Neuronal stem cell (in vitro differentiated cells): ENCODE results near the gene CEACAM16.

Experiments used
- DNase-seq: peaks from one replicate; pipeline ENCODE4 v3.0.0-alpha.2; 2013; ENCODE audit warnings: low spot score
- H2AFZ ChIP-seq: one replicate; pipeline ENCODE4 v1.6.1; 2013; ENCODE audit warnings: mild to moderate bottlenecking, low read length, inconsistent platforms
- H2AK5ac ChIP-seq: 2 replicates; pipeline ENCODE4 v1.6.1; 2013; ENCODE audit warnings: low read depth, mild to moderate bottlenecking, inconsistent platforms, low read length, moderate library complexity, mixed read lengths
- H2BK120ac ChIP-seq: 2 replicates; pipeline ENCODE4 v1.6.1; 2013; ENCODE audit warnings: low read depth, mild to moderate bottlenecking, inconsistent platforms, low read length, moderate library complexity, mixed read lengths
- H2BK12ac ChIP-seq: one replicate; pipeline ENCODE4 v1.6.1; 2013; ENCODE audit warnings: low read length, inconsistent platforms
- H2BK15ac ChIP-seq: 2 replicates; pipeline ENCODE4 v1.6.1; 2013; ENCODE audit warnings: mild to moderate bottlenecking, low read length, inconsistent platforms, mixed read lengths
- H2BK5ac ChIP-seq: one replicate; pipeline ENCODE4 v1.6.1; 2013; ENCODE audit warnings: inconsistent platforms, mild to moderate bottlenecking, low read length, moderate library complexity
- H3K14ac ChIP-seq: one replicate; pipeline ENCODE4 v1.6.1; 2013; ENCODE audit warnings: low read length, inconsistent platforms
- H3K18ac ChIP-seq: 2 replicates; pipeline ENCODE4 v1.6.1; 2013; ENCODE audit warnings: low read length, inconsistent platforms
- H3K23ac ChIP-seq: 2 replicates; pipeline ENCODE4 v1.6.1; 2013; ENCODE audit warnings: low read depth, mild to moderate bottlenecking, mixed read lengths, low read length, inconsistent platforms; ENCODE audit not compliant: poor library complexity
- H3K27ac ChIP-seq: replicated peaks from 3 replicates; pipeline ENCODE4 v1.5.1; 2013; ENCODE audit warnings: low read length, inconsistent platforms
- H3K27me3 ChIP-seq, 3 experiments: 2 replicates each; pipeline ENCODE4 v1.6.1; 2013; ENCODE audit warnings: low read length in 3 of 3, mild to moderate bottlenecking in 2 of 3, inconsistent platforms in 1 of 3, low read depth in 1 of 3, mixed read lengths in 1 of 3, moderate library complexity in 1 of 3; ENCODE audit not compliant: control insufficient read depth in 3 of 3, insufficient read depth in 3 of 3
- H3K36me3 ChIP-seq, 2 donors: replicated peaks in 1 of 2; 2 replicates each; pipeline ENCODE4 v1.6.1; 2013; ENCODE audit warnings: low read length in 2 of 2; ENCODE audit not compliant: control insufficient read depth in 2 of 2, insufficient read depth in 2 of 2
- H3K4ac ChIP-seq: 2 replicates; pipeline ENCODE4 v1.6.1; 2013; ENCODE audit warnings: inconsistent platforms, mild to moderate bottlenecking, low read length, moderate library complexity
- H3K4me1 ChIP-seq, 2 donors: 1 replicate in 1 of 2; 2 replicates in 1 of 2; pipeline ENCODE4 v1.6.1; 2013; ENCODE audit warnings: low read length in 2 of 2, low read depth in 1 of 2; ENCODE audit not compliant: control insufficient read depth in 2 of 2, insufficient read depth in 1 of 2
- H3K4me2 ChIP-seq: one replicate; pipeline ENCODE4 v1.6.1; 2013; ENCODE audit warnings: mild to moderate bottlenecking, low read length, inconsistent platforms; ENCODE audit not compliant: insufficient read depth, poor library complexity, severe bottlenecking
- H3K4me3 ChIP-seq, 2 donors: 2 replicates each; pipeline ENCODE4 v1.5.1; 2013; ENCODE audit warnings: low read length in 2 of 2, mild to moderate bottlenecking in 2 of 2, inconsistent platforms in 1 of 2, moderate library complexity in 1 of 2
- H3K79me1 ChIP-seq: one replicate; pipeline ENCODE4 v1.6.1; 2013; ENCODE audit warnings: low read depth, mild to moderate bottlenecking, inconsistent platforms, low read length, moderate library complexity
- H3K9ac ChIP-seq: one replicate; pipeline ENCODE4 v1.6.1; 2013; ENCODE audit warnings: mild to moderate bottlenecking, low read depth, low read length, inconsistent platforms; ENCODE audit not compliant: poor library complexity
- H3K9me3 ChIP-seq, 2 donors: replicated peaks in 1 of 2; 2 replicates each; pipeline versions ENCODE3 to v1.6.1; 2013; ENCODE audit warnings: low read length in 2 of 2, mild to moderate bottlenecking in 2 of 2, inconsistent platforms in 1 of 2, low read depth in 1 of 2, mixed read lengths in 1 of 2, moderate library complexity in 1 of 2; ENCODE audit not compliant: control insufficient read depth in 2 of 2, insufficient read depth in 1 of 2
- H4K8ac ChIP-seq: one replicate; pipeline ENCODE4 v1.6.1; 2013; ENCODE audit warnings: low read depth, mild to moderate bottlenecking, inconsistent platforms, low read length, moderate library complexity
- H4K91ac ChIP-seq: one replicate; pipeline ENCODE4 v1.6.1; 2013; ENCODE audit warnings: low read length, low read depth, mild to moderate bottlenecking, inconsistent platforms; ENCODE audit not compliant: poor library complexity
- whole genome bisulfite sequencing, 2 donors: extraction: QIAGEN DNeasy Blood & Tissue Kit; methylation state at CpG; one replicate each; pipeline ENCODE4 v1.1.7; 2013; ENCODE audit warnings: missing lambda C conversion rate in 2 of 2, mixed read lengths in 1 of 2; ENCODE audit not compliant: insufficient read length in 2 of 2, insufficient replicate concordance in 1 of 2; ENCODE audit errors: extremely low coverage in 2 of 2; 5-methylcytosine and 5-hydroxymethylcytosine counted together

Gene CEACAM16

GRCh38 chr19:44726465-44726864 lies 27.5 kb downstream of the CEACAM16 start:
- no peak overlapping the region for H3K27ac ChIP-seq
- H3K4me2 ChIP-seq, result no peak overlapping the region
- no peak overlapping the region for H2AFZ ChIP-seq
- H4K8ac ChIP-seq, result no peak overlapping the region
- no peak overlapping the region for H2AK5ac ChIP-seq
- H3K79me1 ChIP-seq, result no peaks in the 10 kb centered on the region
- peaks cover 0 to 1% (median 0%) of the 10 kb centered on the region in 3 experiments for H3K27me3 ChIP-seq
- H3K4me3 ChIP-seq, result no peak overlapping the region
- no peak overlapping the region for H3K14ac ChIP-seq
- no peak for DNase-seq
- H2BK15ac ChIP-seq, result no peak overlapping the region
- no peaks in the 10 kb centered on the region for H3K36me3 ChIP-seq
- no peak overlapping the region for H2BK5ac ChIP-seq
- no peak overlapping the region for H4K91ac ChIP-seq
- peaks cover 0 to 4% of the 10 kb centered on the region in 2 donors for H3K4me1 ChIP-seq
- H2BK12ac ChIP-seq, result no peak overlapping the region
- no peak overlapping the region for H3K4ac ChIP-seq
- no peak overlapping the region for H3K23ac ChIP-seq
- H3K9me3 ChIP-seq, result no peaks in the 10 kb centered on the region
- no peak overlapping the region for H2BK120ac ChIP-seq
- no CpG with 5 or more reads among the region's 12 CpGs for WGBS, 2 donors
- no peak overlapping the region for H3K9ac ChIP-seq
- no peak overlapping the region for H3K18ac ChIP-seq

- WGBS, 2 donors, result no CpG with 5 or more reads among the region's 6 CpGs
- Histone ChIP-seq H3K23ac (no peak overlapping the region), H2BK12ac (no peak overlapping the region), H3K27me3 (peaks cover 0 to 1% (median 0%) of the 10 kb centered on the region in 3 experiments), H4K8ac (no peak overlapping the region), H2BK120ac (no peak overlapping the region), H3K9ac (no peak overlapping the region), H3K4ac (no peak overlapping the region), H2BK5ac (no peak overlapping the region), H2AFZ (peak overlapping the region; percentile 38), H4K91ac (no peak overlapping the region), H3K36me3 (no peaks in the 10 kb centered on the region), H3K14ac (no peak overlapping the region), H2AK5ac (no peak overlapping the region), H3K27ac (no peak overlapping the region), H2BK15ac (no peak overlapping the region), H3K79me1 (no peaks in the 10 kb centered on the region), H3K9me3 (no peaks in the 10 kb centered on the region), H3K4me3 (no peak overlapping the region), H3K4me1 (peaks cover 0 to 4% of the 10 kb centered on the region in 2 donors), H3K18ac (no peak overlapping the region), H3K4me2 (no peak overlapping the region)
- DNase-seq, result no peak
These were observed 29.2 kb downstream of the CEACAM16 start for GRCh38 chr19:44728178-44728577.

- H2BK15ac ChIP-seq, result no peak overlapping the region
- no peak overlapping the region for H4K8ac ChIP-seq
- H3K9me3 ChIP-seq, result no peaks in the 10 kb centered on the region
- H3K23ac ChIP-seq, result no peak overlapping the region
- no peak overlapping the region for H3K27ac ChIP-seq
- no peak overlapping the region for H3K4me3 ChIP-seq
- no peaks in the 10 kb centered on the region for H3K36me3 ChIP-seq
- no peak overlapping the region for H2BK5ac ChIP-seq
- no peaks in the 10 kb centered on the region for H3K79me1 ChIP-seq
- no peak overlapping the region for H3K9ac ChIP-seq
- no peak for DNase-seq
- H2AFZ ChIP-seq, result no peak overlapping the region
- H2AK5ac ChIP-seq, result no peak overlapping the region
- WGBS, 2 donors, result no CpG with 5 or more reads among the region's 8 CpGs
- no peak overlapping the region for H3K4ac ChIP-seq
- H4K91ac ChIP-seq, result no peak overlapping the region
- no peak overlapping the region for H2BK120ac ChIP-seq
- H3K14ac ChIP-seq, result no peak overlapping the region
- H3K27me3 ChIP-seq, result peaks cover 0 to 1% (median 0%) of the 10 kb centered on the region in 3 experiments
- H3K4me2 ChIP-seq, result no peak overlapping the region
- no peak overlapping the region for H3K18ac ChIP-seq
- H2BK12ac ChIP-seq, result no peak overlapping the region
- peaks cover 0 to 2% of the 10 kb centered on the region in 2 donors for H3K4me1 ChIP-seq
These were observed 30.6 kb downstream of the CEACAM16 start for GRCh38 chr19:44729516-44730033.

DNA sequence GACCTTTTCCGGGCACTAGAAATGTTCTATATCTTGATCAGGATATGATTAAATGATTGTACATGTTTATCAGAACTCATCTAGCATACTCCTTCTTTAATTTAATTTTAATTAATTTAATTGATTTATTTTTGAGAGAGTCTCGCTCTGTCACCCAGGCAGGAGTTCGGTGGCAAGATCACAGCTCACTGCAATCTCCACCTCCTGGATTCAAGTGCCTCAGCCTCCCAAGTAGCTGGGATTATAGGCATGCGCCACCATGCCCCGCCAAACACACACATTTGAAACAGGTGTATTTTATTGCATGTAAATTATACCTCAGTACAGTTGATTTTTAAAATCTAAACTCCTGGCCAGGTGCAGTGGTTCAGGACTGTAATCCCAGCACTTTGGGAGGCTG lies 32.1 kb downstream of the CEACAM16 start:
- H2BK15ac ChIP-seq, result no peak overlapping the region
- H3K4me2 ChIP-seq, result no peak overlapping the region
- no peak overlapping the region for H3K18ac ChIP-seq
- H3K4ac ChIP-seq, result no peak overlapping the region
- no peak overlapping the region for H4K8ac ChIP-seq
- no peak overlapping the region for H2AK5ac ChIP-seq
- H3K79me1 ChIP-seq, result no peaks in the 10 kb centered on the region
- no peak overlapping the region for H4K91ac ChIP-seq
- DNase-seq, result no peak
- H3K4me1 ChIP-seq, result peaks cover 0 to 2% of the 10 kb centered on the region in 2 donors
- no peaks in the 10 kb centered on the region for H3K36me3 ChIP-seq
- no peak overlapping the region for H3K9ac ChIP-seq
- H3K27me3 ChIP-seq, result no peaks in the 10 kb centered on the region
- no peak overlapping the region for H3K14ac ChIP-seq
- WGBS, 2 donors, result no CpG with 5 or more reads among the region's 5 CpGs
- no peak overlapping the region for H2AFZ ChIP-seq
- H3K27ac ChIP-seq, result no peak overlapping the region
- H2BK120ac ChIP-seq, result no peak overlapping the region
- no peak overlapping the region for H2BK12ac ChIP-seq
- no peak overlapping the region for H2BK5ac ChIP-seq
- H3K9me3 ChIP-seq, result no peaks in the 10 kb centered on the region
- H3K23ac ChIP-seq, result no peak overlapping the region
- H3K4me3 ChIP-seq, result no peak overlapping the region
